Uterus (tissue), 2 donors: ENCODE results near the gene BCOR.

ENCODE experiments used
- CTCF ChIP-seq, 4 experiments: fragments of 200-600 bp in 2 of 4; fragments of 450-650 bp in 2 of 4; sonication (generic) in 2 of 4; IDR thresholded peaks; one replicate each; pipeline ENCODE4 v1.5.1; 2016 to 2019; ENCODE audit warnings: antibody characterized with exemption in 4 of 4, mild to moderate bottlenecking in 2 of 4, moderate library complexity in 1 of 4
- POLR2A ChIP-seq, 2 donors: fragments of 450-650 bp; IDR thresholded peaks; one replicate each; pipeline ENCODE4 v1.6.1; 2016; ENCODE audit warnings: antibody characterized with exemption in 2 of 2, mild to moderate bottlenecking in 1 of 2, moderate library complexity in 1 of 2

- TF ChIP-seq CTCF (IDR thresholded peaks at IDR 0.05) (no peak), POLR2A (IDR thresholded peaks at IDR 0.05) (no peak)
Measured at GRCh38 chrX:40105835-40106675, 8.3 kb upstream of the BCOR start.
